IPS-15b (cell line): ENCODE measurements around the gene CADM4.
"Not testable (repeated sequence)": the region's sequence is repeated elsewhere in the genome, so short reads cannot be mapped to it uniquely, and the experiment has no call there.

Source experiments
- H3K27me3 ChIP-seq: one replicate; pipeline ENCODE4 v1.6.1; 2013; ENCODE audit warnings: low read length; ENCODE audit not compliant: control insufficient read depth, insufficient read depth
- H3K36me3 ChIP-seq: one replicate; pipeline ENCODE4 v1.6.1; 2013; ENCODE audit warnings: low read length; ENCODE audit not compliant: control insufficient read depth, insufficient read depth
- H3K4me1 ChIP-seq: one replicate; pipeline ENCODE4 v1.6.1; 2013; ENCODE audit warnings: mild to moderate bottlenecking, low read length; ENCODE audit not compliant: control insufficient read depth, insufficient read depth
- H3K4me3 ChIP-seq: one replicate; pipeline ENCODE4 v1.5.1; 2013; ENCODE audit warnings: low read depth, low read length
- H3K9ac ChIP-seq: one replicate; pipeline ENCODE4 v1.6.1; 2013; ENCODE audit warnings: low read depth, mild to moderate bottlenecking, low read length
- H3K9me3 ChIP-seq: one replicate; pipeline ENCODE4 v1.6.1; 2013; ENCODE audit warnings: mild to moderate bottlenecking, low read length; ENCODE audit not compliant: control insufficient read depth, insufficient read depth

Gene CADM4

GRCh38 chr19:43589277-43589676 is 50.4 kb downstream of the CADM4 start:
- H3K4me1 ChIP-seq = no peaks in the 10 kb centered on the region
- H3K9ac ChIP-seq = no peak overlapping the region
- no peak overlapping the region for H3K4me3 ChIP-seq
- no peaks in the 10 kb centered on the region for H3K9me3 ChIP-seq
- no peaks in the 10 kb centered on the region for H3K27me3 ChIP-seq
- H3K36me3 ChIP-seq = peaks cover 20% of the 10 kb centered on the region

- H3K9me3 ChIP-seq, H3K4me3 ChIP-seq, H3K9ac ChIP-seq, H3K27me3 ChIP-seq, H3K4me1 ChIP-seq, H3K36me3 ChIP-seq: not testable (repeated sequence)
Observed at GRCh38 chr19:43587029-43587428, 52.6 kb downstream of the CADM4 start.

GRCh38 chr19:43586346-43586745 is 53.3 kb downstream of the CADM4 start:
- peaks cover 3% of the 10 kb centered on the region for H3K36me3 ChIP-seq
- H3K4me1 ChIP-seq = no peaks in the 10 kb centered on the region
- no peaks in the 10 kb centered on the region for H3K27me3 ChIP-seq

GRCh38 chr19:43584484-43584883 is 55.2 kb downstream of the CADM4 start:
- Histone ChIP-seq H3K4me3 (no peak overlapping the region), H3K4me1 (no peaks in the 10 kb centered on the region), H3K9me3 (no peaks in the 10 kb centered on the region), H3K9ac (no peak overlapping the region), H3K36me3 (no peaks in the 10 kb centered on the region), H3K27me3 (no peaks in the 10 kb centered on the region)

More at GRCh38 chr19:43586346-43586745, 53.3 kb downstream of the CADM4 start:
- Histone ChIP-seq H3K4me3 (no peak overlapping the region), H3K9me3 (no peaks in the 10 kb centered on the region), H3K9ac (no peak overlapping the region)

GRCh38 chr19:43582495-43582894 is 57.2 kb downstream of the CADM4 start:
- Histone ChIP-seq H3K36me3 (no peaks in the 10 kb centered on the region), H3K27me3 (no peaks in the 10 kb centered on the region), H3K4me3 (no peak overlapping the region), H3K4me1 (no peaks in the 10 kb centered on the region), H3K9ac (no peak overlapping the region), H3K9me3 (no peaks in the 10 kb centered on the region)

- Histone ChIP-seq H3K27me3 (no peaks in the 10 kb centered on the region), H3K9me3 (no peaks in the 10 kb centered on the region), H3K4me3 (no peak overlapping the region), H3K4me1 (peaks cover 2% of the 10 kb centered on the region), H3K36me3 (no peaks in the 10 kb centered on the region), H3K9ac (no peak overlapping the region)
Observed at GRCh38 chr19:43581467-43581866, 58.2 kb downstream of the CADM4 start.

GRCh38 chr19:43578787-43579186 is 60.9 kb downstream of the CADM4 start:
- H3K4me3 ChIP-seq = no peak overlapping the region

GRCh38 chr19:43575955-43576878 is 63.4 kb downstream of the CADM4 start:
- H3K4me3 ChIP-seq = peak overlapping the region; percentile 50
- H3K9me3 ChIP-seq = no peaks in the 10 kb centered on the region
- peaks cover 6% of the 10 kb centered on the region for H3K4me1 ChIP-seq

More at GRCh38 chr19:43578787-43579186, 60.9 kb downstream of the CADM4 start:
- Histone ChIP-seq H3K9ac (no peak overlapping the region), H3K27me3 (no peaks in the 10 kb centered on the region), H3K36me3 (peaks cover under 1% of the 10 kb centered on the region), H3K9me3 (no peaks in the 10 kb centered on the region), H3K4me1 (peaks cover 6% of the 10 kb centered on the region)

GRCh38 chr19:43575156-43575950 is 64.3 kb downstream of the CADM4 start, which contains the start of the genes PINLYP and XRCC1:
Gene PINLYP, plus strand, starts transcription at chr19:43575801. Its CDS starts 1,391 bp downstream, at chr19:43577192.
Gene XRCC1, minus strand, starts transcription at chr19:43575527. Its CDS starts 69 bp downstream, at chr19:43575458.
- Histone ChIP-seq H3K36me3 (peaks cover 2% of the 10 kb centered on the region), H3K4me1 (peaks cover 6% of the 10 kb centered on the region), H3K9me3 (no peaks in the 10 kb centered on the region), H3K27me3 (no peaks in the 10 kb centered on the region), H3K9ac (peak within 1 kb of the TSS; percentile 70), H3K4me3 (peak within 1 kb of the TSS; percentile 92)

More at GRCh38 chr19:43575955-43576878, 63.4 kb downstream of the CADM4 start:
- H3K36me3 ChIP-seq = peaks cover 2% of the 10 kb centered on the region
- H3K27me3 ChIP-seq = no peaks in the 10 kb centered on the region
- H3K9ac ChIP-seq = peak overlapping the region; percentile 47

GRCh38 chr19:43574424-43575155 is 65.1 kb downstream of the CADM4 start:
- Histone ChIP-seq H3K4me1 (peaks cover 6% of the 10 kb centered on the region), H3K4me3 (peak overlapping the region; percentile 92), H3K9me3 (no peaks in the 10 kb centered on the region), H3K9ac (peak overlapping the region; percentile 70), H3K36me3 (peaks cover 2% of the 10 kb centered on the region), H3K27me3 (no peaks in the 10 kb centered on the region)
